GM23338 (cell line): ENCODE results near the gene ORAI2. TPM values are rescaled to one million over a fixed set of nuclear protein-coding genes. Genes with fewer than 3 reads are reported as not detected.

Source experiments
- ATAC-seq: fragments of 200-7000 bp; cut with Tn5 transposase; 3 replicates; pipeline ENCODE4 v1.9.1; 2020
- DNase-seq: peaks from one replicate; pipeline ENCODE4 v3.0.0-alpha.2; 2015; ENCODE audit warnings: low spot score
- H2AFZ ChIP-seq: fragments of 200-600 bp; sonication (generic); 2 replicates; pipeline ENCODE4 v1.8.0; 2016; ENCODE audit warnings: antibody characterized with exemption, mild to moderate bottlenecking, moderate library complexity
- H3F3A ChIP-seq: fragments of 200-600 bp; sonication (generic); replicated peaks from 2 replicates; pipeline ENCODE4 v1.8.0; 2017; ENCODE audit warnings: antibody characterized with exemption, mixed run types, low read depth
- H3K27ac ChIP-seq: fragments of 200-600 bp; sonication (generic); 2 replicates; pipeline ENCODE4 v1.6.1; 2016; ENCODE audit warnings: low read depth
- H3K27me3 ChIP-seq: fragments of 200-600 bp; sonication (generic); 2 replicates; pipeline ENCODE4 v1.8.0; 2016; ENCODE audit warnings: mild to moderate bottlenecking, mixed run types, moderate library complexity; ENCODE audit not compliant: insufficient read depth
- H3K36me3 ChIP-seq: fragments of 200-600 bp; sonication (generic); 2 replicates; pipeline ENCODE4 v1.8.0; 2016; ENCODE audit warnings: mild to moderate bottlenecking; ENCODE audit not compliant: insufficient read depth
- H3K4me1 ChIP-seq: fragments of 200-600 bp; sonication (generic); 2 replicates; pipeline ENCODE4 v1.8.0; 2016; ENCODE audit warnings: mild to moderate bottlenecking, moderate library complexity; ENCODE audit not compliant: insufficient read depth
- H3K4me2 ChIP-seq: fragments of 200-600 bp; sonication (generic); 2 replicates; pipeline ENCODE4 v1.7.1; 2017; ENCODE audit warnings: mixed run types
- H3K4me3 ChIP-seq: fragments of 200-600 bp; sonication (generic); 2 replicates; pipeline ENCODE4 v1.6.1; 2016; ENCODE audit warnings: mixed run types
- H3K79me2 ChIP-seq: fragments of 200-600 bp; sonication (generic); replicated peaks from 2 replicates; pipeline ENCODE4 v1.8.0; 2017; ENCODE audit warnings: mild to moderate bottlenecking; ENCODE audit not compliant: insufficient read depth
- H3K9me2 ChIP-seq: fragments of 200-600 bp; sonication (generic); 2 replicates; pipeline ENCODE4 v1.8.0; 2017; ENCODE audit not compliant: insufficient read depth
- H4K20me1 ChIP-seq: fragments of 200-600 bp; sonication (generic); replicated peaks from 2 replicates; pipeline ENCODE4 v1.8.0; 2017; ENCODE audit warnings: mild to moderate bottlenecking; ENCODE audit not compliant: insufficient read depth
- H3K27ac Mint-ChIP-seq: 2 replicates; pipeline ENCODE4 v1.8.0; 2020; ENCODE audit warnings: inconsistent platforms, mild to moderate bottlenecking, moderate library complexity, mixed read lengths
- H3K27me3 Mint-ChIP-seq: 3 replicates; pipeline ENCODE4 v1.8.0; 2022; ENCODE audit warnings: low read depth, mild to moderate bottlenecking, moderate library complexity, mixed read lengths, inconsistent platforms; ENCODE audit not compliant: insufficient read depth, poor library complexity
- H3K36me3 Mint-ChIP-seq: 3 replicates; pipeline ENCODE4 v1.8.0; 2021; ENCODE audit warnings: low read depth, mild to moderate bottlenecking, inconsistent platforms, moderate library complexity, mixed read lengths
- H3K4me1 Mint-ChIP-seq: 3 replicates; pipeline ENCODE4 v1.8.0; 2020; ENCODE audit warnings: mild to moderate bottlenecking, inconsistent platforms, mixed read lengths
- H3K4me3 Mint-ChIP-seq: 3 replicates; pipeline ENCODE4 v1.8.0; 2021; ENCODE audit warnings: moderate library complexity, mild to moderate bottlenecking, inconsistent platforms, mixed read lengths
- H3K9me3 Mint-ChIP-seq: 3 replicates; pipeline ENCODE4 v1.8.0; 2020; ENCODE audit warnings: moderate library complexity, mild to moderate bottlenecking, inconsistent platforms, mixed read lengths
- EZH2 ChIP-seq: fragments of 200-600 bp; sonication (generic); IDR thresholded peaks from one replicate; pipeline ENCODE4 v1.8.0; 2017; ENCODE audit warnings: antibody characterized with exemption, mild to moderate bottlenecking, low read depth; ENCODE audit not compliant: unreplicated experiment
- EZH2phosphoT487 ChIP-seq: fragments of 200-600 bp; sonication (generic); IDR thresholded peaks from one replicate; pipeline ENCODE4 v1.8.1; 2018; ENCODE audit warnings: antibody characterized with exemption; ENCODE audit not compliant: unreplicated experiment
- JUNB ChIP-seq: IDR thresholded peaks from one replicate; pipeline ENCODE4 v1.6.1; 2016; ENCODE audit warnings: antibody characterized with exemption; ENCODE audit not compliant: unreplicated experiment
- NANOG ChIP-seq: IDR thresholded peaks from 2 replicates; pipeline ENCODE4 v1.6.1; 2016; ENCODE audit warnings: antibody characterized with exemption, borderline replicate concordance
- POLR2AphosphoS5 ChIP-seq: IDR thresholded peaks from 2 replicates; pipeline ENCODE4 v1.6.1; 2016; ENCODE audit warnings: antibody characterized with exemption, low read depth
- polyA plus RNA-seq: library from polyadenylated mRNA; unstranded; fragments of >200 nt; fragmentation: Nextera tagmentation; extraction: Ambion mirVana; gene quantifications from 2 replicates; pipeline ENCODE4 v1.2.1, GENCODE V29; 2016
- total RNA-seq: library from RNA; depleted of rRNA; stranded (reverse); fragments of >200 nt; shearing (Covaris generic); gene quantifications from 2 replicates; pipeline ENCODE4 v1.2.3, GENCODE V29; 2014
- TF ChIP-seq, protein P1 (sequence below): fragments of 250-450 bp; sonication (Bioruptor Pico); IDR thresholded peaks from 2 replicates; pipeline ENCODE4 v1.5.0; 2020; ENCODE audit warnings: mild to moderate bottlenecking, moderate library complexity
- TF ChIP-seq, protein P2 (sequence below): IDR thresholded peaks from 2 replicates; pipeline ENCODE4 v1.6.1; 2016; ENCODE audit warnings: antibody characterized with exemption

Gene ORAI2
- total and polyA plus RNA-seq, 2 experiments from 2014 or later, result 6.6 to 33.8 TPM

DNA sequence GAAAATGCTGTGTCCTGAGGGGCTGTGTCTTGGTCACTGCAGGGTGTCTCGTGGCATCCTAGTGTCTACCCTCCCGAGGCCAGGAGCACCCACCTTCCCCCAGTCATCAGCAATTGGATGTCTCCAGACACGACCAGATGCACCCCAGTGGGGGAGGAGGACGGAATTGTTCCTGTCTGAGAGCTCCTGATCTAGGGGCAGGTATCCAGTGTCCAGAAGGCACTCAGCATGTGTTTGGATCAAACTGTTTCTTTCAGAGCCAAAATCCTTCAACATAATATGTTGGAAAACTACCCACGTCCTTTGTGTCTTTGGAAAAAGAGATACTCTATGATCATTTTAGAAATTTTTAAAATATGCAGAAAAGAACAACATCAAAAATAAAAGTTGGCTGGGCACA is 20.3 kb upstream of the ORAI2 start (continued):
- TF ChIP-seq, protein P1, sequence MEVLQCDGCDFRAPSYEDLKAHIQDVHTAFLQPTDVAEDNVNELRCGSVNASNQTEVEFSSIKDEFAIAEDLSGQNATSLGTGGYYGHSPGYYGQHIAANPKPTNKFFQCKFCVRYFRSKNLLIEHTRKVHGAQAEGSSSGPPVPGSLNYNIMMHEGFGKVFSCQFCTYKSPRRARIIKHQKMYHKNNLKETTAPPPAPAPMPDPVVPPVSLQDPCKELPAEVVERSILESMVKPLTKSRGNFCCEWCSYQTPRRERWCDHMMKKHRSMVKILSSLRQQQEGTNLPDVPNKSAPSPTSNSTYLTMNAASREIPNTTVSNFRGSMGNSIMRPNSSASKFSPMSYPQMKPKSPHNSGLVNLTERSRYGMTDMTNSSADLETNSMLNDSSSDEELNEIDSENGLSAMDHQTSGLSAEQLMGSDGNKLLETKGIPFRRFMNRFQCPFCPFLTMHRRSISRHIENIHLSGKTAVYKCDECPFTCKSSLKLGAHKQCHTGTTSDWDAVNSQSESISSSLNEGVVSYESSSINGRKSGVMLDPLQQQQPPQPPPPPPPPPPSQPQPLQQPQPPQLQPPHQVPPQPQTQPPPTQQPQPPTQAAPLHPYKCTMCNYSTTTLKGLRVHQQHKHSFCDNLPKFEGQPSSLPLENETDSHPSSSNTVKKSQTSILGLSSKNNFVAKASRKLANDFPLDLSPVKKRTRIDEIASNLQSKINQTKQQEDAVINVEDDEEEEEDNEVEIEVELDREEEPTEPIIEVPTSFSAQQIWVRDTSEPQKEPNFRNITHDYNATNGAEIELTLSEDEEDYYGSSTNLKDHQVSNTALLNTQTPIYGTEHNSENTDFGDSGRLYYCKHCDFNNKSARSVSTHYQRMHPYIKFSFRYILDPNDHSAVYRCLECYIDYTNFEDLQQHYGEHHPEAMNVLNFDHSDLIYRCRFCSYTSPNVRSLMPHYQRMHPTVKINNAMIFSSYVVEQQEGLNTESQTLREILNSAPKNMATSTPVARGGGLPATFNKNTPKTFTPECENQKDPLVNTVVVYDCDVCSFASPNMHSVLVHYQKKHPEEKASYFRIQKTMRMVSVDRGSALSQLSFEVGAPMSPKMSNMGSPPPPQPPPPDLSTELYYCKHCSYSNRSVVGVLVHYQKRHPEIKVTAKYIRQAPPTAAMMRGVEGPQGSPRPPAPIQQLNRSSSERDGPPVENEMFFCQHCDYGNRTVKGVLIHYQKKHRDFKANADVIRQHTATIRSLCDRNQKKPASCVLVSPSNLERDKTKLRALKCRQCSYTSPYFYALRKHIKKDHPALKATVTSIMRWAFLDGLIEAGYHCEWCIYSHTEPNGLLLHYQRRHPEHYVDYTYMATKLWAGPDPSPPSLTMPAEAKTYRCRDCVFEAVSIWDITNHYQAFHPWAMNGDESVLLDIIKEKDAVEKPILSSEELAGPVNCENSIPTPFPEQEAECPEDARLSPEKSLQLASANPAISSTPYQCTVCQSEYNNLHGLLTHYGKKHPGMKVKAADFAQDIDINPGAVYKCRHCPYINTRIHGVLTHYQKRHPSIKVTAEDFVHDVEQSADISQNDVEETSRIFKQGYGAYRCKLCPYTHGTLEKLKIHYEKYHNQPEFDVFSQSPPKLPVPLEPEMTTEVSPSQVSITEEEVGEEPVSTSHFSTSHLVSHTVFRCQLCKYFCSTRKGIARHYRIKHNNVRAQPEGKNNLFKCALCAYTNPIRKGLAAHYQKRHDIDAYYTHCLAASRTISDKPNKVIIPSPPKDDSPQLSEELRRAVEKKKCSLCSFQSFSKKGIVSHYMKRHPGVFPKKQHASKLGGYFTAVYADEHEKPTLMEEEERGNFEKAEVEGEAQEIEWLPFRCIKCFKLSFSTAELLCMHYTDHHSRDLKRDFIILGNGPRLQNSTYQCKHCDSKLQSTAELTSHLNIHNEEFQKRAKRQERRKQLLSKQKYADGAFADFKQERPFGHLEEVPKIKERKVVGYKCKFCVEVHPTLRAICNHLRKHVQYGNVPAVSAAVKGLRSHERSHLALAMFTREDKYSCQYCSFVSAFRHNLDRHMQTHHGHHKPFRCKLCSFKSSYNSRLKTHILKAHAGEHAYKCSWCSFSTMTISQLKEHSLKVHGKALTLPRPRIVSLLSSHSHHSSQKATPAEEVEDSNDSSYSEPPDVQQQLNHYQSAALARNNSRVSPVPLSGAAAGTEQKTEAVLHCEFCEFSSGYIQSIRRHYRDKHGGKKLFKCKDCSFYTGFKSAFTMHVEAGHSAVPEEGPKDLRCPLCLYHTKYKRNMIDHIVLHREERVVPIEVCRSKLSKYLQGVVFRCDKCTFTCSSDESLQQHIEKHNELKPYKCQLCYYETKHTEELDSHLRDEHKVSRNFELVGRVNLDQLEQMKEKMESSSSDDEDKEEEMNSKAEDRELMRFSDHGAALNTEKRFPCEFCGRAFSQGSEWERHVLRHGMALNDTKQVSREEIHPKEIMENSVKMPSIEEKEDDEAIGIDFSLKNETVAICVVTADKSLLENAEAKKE (CRISPR knock-in tag), result no peak
- TF ChIP-seq EZH2 (no peak), JUNB (no peak), NANOG (no peak), POLR2AphosphoS5 (no peak)

DNA sequence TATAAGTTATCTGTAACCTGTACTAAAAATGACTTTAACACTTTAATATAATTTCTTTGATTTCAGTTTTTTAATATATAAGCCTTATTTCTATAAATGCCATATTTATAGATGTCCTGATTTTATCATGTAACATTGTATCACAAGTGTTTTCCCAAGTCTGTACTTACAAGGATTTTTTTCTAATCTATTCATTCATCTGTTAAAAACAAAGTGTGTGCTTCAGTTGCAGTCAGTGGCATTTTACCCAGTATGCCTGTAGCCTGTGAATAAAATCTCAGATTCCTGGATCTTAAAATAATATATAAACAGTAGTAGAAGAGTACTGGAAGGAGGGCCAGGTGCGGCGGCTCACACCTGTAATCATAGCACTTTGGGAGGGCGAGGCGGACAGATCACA is 19.8 kb upstream of the ORAI2 start:
- peaks cover 67% of the 10 kb centered on the region for H3K36me3 Mint-ChIP-seq
- no peak for DNase-seq
- no peaks in the 10 kb centered on the region; the same call in 1 of the 2 replicates for H3K79me2 ChIP-seq
- H2AFZ ChIP-seq, result no peak overlapping the region
- no peak overlapping the region for H3K27ac ChIP-seq
- H3K9me3 Mint-ChIP-seq, result peaks cover 8% of the 10 kb centered on the region; the same call in 2 of the 3 replicates
- H3K4me1 ChIP-seq, result no peaks in the 10 kb centered on the region
- no peaks in the 10 kb centered on the region for H3K27me3 ChIP-seq
- peaks cover 27% of the 10 kb centered on the region for H3K36me3 ChIP-seq
- peaks cover 17% of the 10 kb centered on the region for H4K20me1 ChIP-seq
- no peaks in the 10 kb centered on the region for H3K9me2 ChIP-seq
- peaks cover 10% of the 10 kb centered on the region for H3K27me3 Mint-ChIP-seq
- H3K4me3 ChIP-seq, result no peak overlapping the region
- no peak overlapping the region for H3K27ac Mint-ChIP-seq
- H3K4me3 Mint-ChIP-seq, result no peak overlapping the region
- H3K4me2 ChIP-seq, result no peak overlapping the region
- H3F3A ChIP-seq, result peaks cover 2% of the 10 kb centered on the region
- no peaks in the 10 kb centered on the region for H3K4me1 Mint-ChIP-seq
- no peak for ATAC-seq
- TF ChIP-seq, protein P2, sequence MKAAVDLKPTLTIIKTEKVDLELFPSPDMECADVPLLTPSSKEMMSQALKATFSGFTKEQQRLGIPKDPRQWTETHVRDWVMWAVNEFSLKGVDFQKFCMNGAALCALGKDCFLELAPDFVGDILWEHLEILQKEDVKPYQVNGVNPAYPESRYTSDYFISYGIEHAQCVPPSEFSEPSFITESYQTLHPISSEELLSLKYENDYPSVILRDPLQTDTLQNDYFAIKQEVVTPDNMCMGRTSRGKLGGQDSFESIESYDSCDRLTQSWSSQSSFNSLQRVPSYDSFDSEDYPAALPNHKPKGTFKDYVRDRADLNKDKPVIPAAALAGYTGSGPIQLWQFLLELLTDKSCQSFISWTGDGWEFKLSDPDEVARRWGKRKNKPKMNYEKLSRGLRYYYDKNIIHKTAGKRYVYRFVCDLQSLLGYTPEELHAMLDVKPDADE, result no peak
- TF ChIP-seq POLR2AphosphoS5 (no peak), EZH2phosphoT487 (no peak)
- TF ChIP-seq, protein P1 (CRISPR knock-in tag), result no peak
